Neural progenitor cell (in vitro differentiated cells): ENCODE results near the gene CAMKMT. TPM values are rescaled to one million over a fixed set of nuclear protein-coding genes. Genes with fewer than 3 reads are reported as not detected.

Experiments
- DNase-seq: peaks from one replicate; pipeline ENCODE4 v3.0.0-alpha.2; 2016; ENCODE audit warnings: low spot score
- H2AFZ ChIP-seq: fragments of 200-600 bp; sonication (generic); replicated peaks from 2 replicates; pipeline ENCODE4 v1.6.1; 2016; ENCODE audit warnings: antibody characterized with exemption
- H3F3A ChIP-seq: fragments of 200-600 bp; sonication (generic); 2 replicates; pipeline ENCODE4 v1.6.1; 2016; ENCODE audit warnings: antibody characterized with exemption, low read depth
- H3K27ac ChIP-seq: fragments of 200-600 bp; sonication (generic); 2 replicates; pipeline ENCODE4 v1.5.1; 2016; ENCODE audit warnings: mild to moderate bottlenecking
- H3K27me3 ChIP-seq: fragments of 200-600 bp; sonication (generic); 2 replicates; pipeline ENCODE4 v1.6.1; 2016; ENCODE audit warnings: mild to moderate bottlenecking, moderate library complexity
- H3K36me3 ChIP-seq: fragments of 200-600 bp; sonication (generic); 2 replicates; pipeline ENCODE4 v1.5.1; 2016
- H3K4me1 ChIP-seq: fragments of 200-600 bp; sonication (generic); 2 replicates; pipeline ENCODE4 v1.6.1; 2016; ENCODE audit warnings: mixed run types
- H3K4me2 ChIP-seq: fragments of 200-600 bp; sonication (generic); 2 replicates; pipeline ENCODE4 v1.6.1; 2016
- H3K4me3 ChIP-seq: fragments of 200-600 bp; sonication (generic); 2 replicates; pipeline ENCODE4 v1.5.1; 2016
- H3K79me2 ChIP-seq: fragments of 200-600 bp; sonication (generic); 2 replicates; pipeline ENCODE4 v1.6.1; 2016; ENCODE audit warnings: low read depth
- H3K9ac ChIP-seq: fragments of 200-600 bp; sonication (generic); 2 replicates; pipeline ENCODE4 v1.6.1; 2016
- H3K9me3 ChIP-seq: fragments of 200-600 bp; sonication (generic); 2 replicates; pipeline ENCODE4 v1.5.1; 2016; ENCODE audit warnings: low read depth
- H4K20me1 ChIP-seq: fragments of 200-600 bp; sonication (generic); 2 replicates; pipeline ENCODE4 v1.6.1; 2016; ENCODE audit warnings: low read depth
- H3K27ac Mint-ChIP-seq: 3 replicates; pipeline ENCODE4 v1.8.0; 2021; ENCODE audit warnings: mixed read lengths
- H3K27me3 Mint-ChIP-seq: 2 replicates; pipeline ENCODE4 v1.8.0; 2022; ENCODE audit warnings: low read depth, mild to moderate bottlenecking, inconsistent platforms, moderate library complexity, mixed read lengths; ENCODE audit not compliant: insufficient read depth
- H3K36me3 Mint-ChIP-seq: 3 replicates; pipeline ENCODE4 v1.8.0; 2021; ENCODE audit warnings: mixed read lengths
- H3K4me1 Mint-ChIP-seq: 3 replicates; pipeline ENCODE4 v1.8.0; 2021; ENCODE audit warnings: mixed read lengths
- H3K4me3 Mint-ChIP-seq: 3 replicates; pipeline ENCODE4 v1.8.0; 2021; ENCODE audit warnings: mild to moderate bottlenecking, moderate library complexity, mixed read lengths
- H3K9me3 Mint-ChIP-seq: 3 replicates; pipeline ENCODE4 v1.8.0; 2020; ENCODE audit warnings: mixed read lengths
- CTCF ChIP-seq: fragments of 200-600 bp; sonication (generic); IDR thresholded peaks from 2 replicates; pipeline ENCODE4 v1.5.1; 2017; ENCODE audit warnings: antibody characterized with exemption, mild to moderate bottlenecking
- EZH2 ChIP-seq: fragments of 200-600 bp; sonication (generic); IDR thresholded peaks from 2 replicates; pipeline ENCODE4 v1.6.1; 2017; ENCODE audit warnings: antibody characterized with exemption, mild to moderate bottlenecking, moderate library complexity
- EZH2phosphoT487 ChIP-seq: fragments of 200-600 bp; sonication (generic); IDR thresholded peaks from 2 replicates; pipeline ENCODE4 v1.6.1; 2017; ENCODE audit warnings: antibody characterized with exemption
- total RNA-seq: library from RNA; depleted of rRNA; stranded (reverse); fragments of >200 nt; gene quantifications from 2 replicates; pipeline ENCODE4 v1.2.3, GENCODE V29; 2015; ENCODE audit warnings: low replicate concordance

CAMKMT gene
- total RNA-seq, 1 donor from 2014 or later: 28.5 TPM

GRCh38 chr2:44772669-44773378 is 411.1 kb downstream of the CAMKMT start:
- TF ChIP-seq EZH2 (no peak), EZH2phosphoT487 (no peak), CTCF (no peak)
- Histone ChIP-seq H3K27me3 (peaks cover 13% of the 10 kb centered on the region), H4K20me1 (peaks cover 25% of the 10 kb centered on the region), H3K79me2 (no peaks in the 10 kb centered on the region), H3K4me1 (peaks cover 100% of the 10 kb centered on the region), H3K4me3 (peak overlapping the region; percentile 22), H3K27ac (no peak overlapping the region), H3K36me3 (no peaks in the 10 kb centered on the region), H2AFZ (no peak overlapping the region), H3K9me3 (no peaks in the 10 kb centered on the region), H3F3A (peaks cover 90% of the 10 kb centered on the region), H3K4me2 (peak overlapping the region; percentile 68), H3K9ac (no peak overlapping the region)
- DNase-seq: peak; percentile 76
- no peaks in the 10 kb centered on the region for H3K36me3 Mint-ChIP-seq
- peaks cover 67% of the 10 kb centered on the region for H3K4me1 Mint-ChIP-seq
- H3K4me3 Mint-ChIP-seq: no peak overlapping the region
- H3K27ac Mint-ChIP-seq: no peak overlapping the region
- peaks cover 29% of the 10 kb centered on the region for H3K27me3 Mint-ChIP-seq
- no peaks in the 10 kb centered on the region for H3K9me3 Mint-ChIP-seq

GRCh38 chr2:44774826-44775492 is 413.2 kb downstream of the CAMKMT start:
- H2AFZ ChIP-seq: no peak overlapping the region
- H3K27ac ChIP-seq: peak overlapping the region; percentile 4
- TF ChIP-seq EZH2 (no peak), EZH2phosphoT487 (no peak), CTCF (no peak)
- H3K4me1 ChIP-seq: peaks cover 100% of the 10 kb centered on the region
- H3K4me2 ChIP-seq: peak overlapping the region; percentile 68
- no peak overlapping the region for H3K9ac ChIP-seq
- Mint-ChIP-seq H3K27me3 (peaks cover 22% of the 10 kb centered on the region), H3K4me1 (peaks cover 68% of the 10 kb centered on the region), H3K36me3 (no peaks in the 10 kb centered on the region), H3K4me3 (no peak overlapping the region), H3K27ac (no peak overlapping the region), H3K9me3 (no peaks in the 10 kb centered on the region)
- no peak overlapping the region for H3K4me3 ChIP-seq
- no peaks in the 10 kb centered on the region for H3K79me2 ChIP-seq
- peaks cover 30% of the 10 kb centered on the region for H4K20me1 ChIP-seq
- H3K27me3 ChIP-seq: peaks cover 6% of the 10 kb centered on the region
- no peaks in the 10 kb centered on the region for H3K36me3 ChIP-seq
- peaks cover 90% of the 10 kb centered on the region for H3F3A ChIP-seq
- DNase-seq: peak; percentile 48
- H3K9me3 ChIP-seq: no peaks in the 10 kb centered on the region

- peaks cover 13% of the 10 kb centered on the region for H3K27me3 ChIP-seq
- H3K4me2 ChIP-seq: peak overlapping the region; percentile 75
- H3K4me1 Mint-ChIP-seq: peaks cover 55% of the 10 kb centered on the region
- DNase-seq: no peak
- H3K27ac Mint-ChIP-seq: no peak overlapping the region
- no peaks in the 10 kb centered on the region for H3K36me3 ChIP-seq
- H3K9me3 ChIP-seq: no peaks in the 10 kb centered on the region
- H3F3A ChIP-seq: peaks cover 83% of the 10 kb centered on the region
- no peak overlapping the region for H3K4me3 Mint-ChIP-seq
- peaks cover 80% of the 10 kb centered on the region for H3K4me1 ChIP-seq
- H3K27me3 Mint-ChIP-seq: peaks cover 24% of the 10 kb centered on the region
- TF ChIP-seq CTCF: no peak
- no peak for TF ChIP-seq EZH2
- TF ChIP-seq EZH2phosphoT487: no peak
- H3K4me3 ChIP-seq: peak overlapping the region; percentile 40
- H3K79me2 ChIP-seq: no peaks in the 10 kb centered on the region
- H3K9ac ChIP-seq: no peak overlapping the region
- H4K20me1 ChIP-seq: peaks cover 24% of the 10 kb centered on the region
- no peak overlapping the region for H2AFZ ChIP-seq
- H3K36me3 Mint-ChIP-seq: peaks cover 5% of the 10 kb centered on the region
- no peak overlapping the region for H3K27ac ChIP-seq
- peaks cover 11% of the 10 kb centered on the region for H3K9me3 Mint-ChIP-seq
Measured at GRCh38 chr2:44777036-44777435, 415.3 kb downstream of the CAMKMT start.
